Gastrocnemius medialis (tissue), 4 donors: ENCODE results near the gene SERPINB13. TPM values are rescaled to one million over a fixed set of nuclear protein-coding genes. Genes with fewer than 3 reads are reported as not detected.

Experiments used
- ATAC-seq, 2 donors: fragments of 150-250 bp; one replicate each; pipeline ENCODE4 v1.9.1; 2016
- DNase-seq, 2 donors: peaks; one replicate each; pipeline ENCODE4 v3.0.0-alpha.2; 2019
- H3K27ac ChIP-seq, 4 donors: fragments of 200-600 bp; sonication (generic); 1 replicate in 1 of 4; 2 replicates in 3 of 4; pipeline ENCODE4 v1.5.1; 2016 to 2018; ENCODE audit warnings: mild to moderate bottlenecking in 2 of 4, moderate library complexity in 1 of 4
- H3K27me3 ChIP-seq, 3 donors: fragments of 200-600 bp; sonication (generic) in 2 of 3; 1 replicate in 1 of 3; 2 replicates in 2 of 3; pipeline versions ENCODE4 v1.5.1 to v1.6.0; 2016 to 2019; ENCODE audit warnings: mild to moderate bottlenecking in 1 of 3, moderate library complexity in 1 of 3
- H3K36me3 ChIP-seq, 2 donors: fragments of 200-600 bp; sonication (generic) in 1 of 2; one replicate each; pipeline ENCODE4 v1.5.1; 2017 to 2018
- H3K4me1 ChIP-seq, 2 donors: fragments of 200-600 bp; sonication (generic) in 1 of 2; one replicate each; pipeline ENCODE4 v1.5.1; 2016 to 2017; ENCODE audit warnings: mild to moderate bottlenecking in 2 of 2
- H3K4me3 ChIP-seq, 4 donors: fragments of 200-600 bp; sonication (generic) in 3 of 4; 1 replicate in 1 of 4; 2 replicates in 3 of 4; pipeline ENCODE4 v1.5.1; 2016 to 2019; ENCODE audit warnings: mild to moderate bottlenecking in 2 of 4
- H3K9me3 ChIP-seq, 3 donors: fragments of 200-600 bp; sonication (generic) in 2 of 3; 1 replicate in 1 of 3; 2 replicates in 2 of 3; pipeline ENCODE4 v1.5.1; 2016 to 2019
- CTCF ChIP-seq, 5 experiments: fragments of 450-650 bp in 3 of 5; fragments of 200-600 bp in 2 of 5; sonication (generic) in 2 of 5; IDR thresholded peaks in 4 of 5; conservative IDR thresholded peaks in 1 of 5; 1 replicate in 4 of 5; 2 replicates in 1 of 5; pipeline ENCODE4 v1.5.1; 2016 to 2019; ENCODE audit warnings: antibody characterized with exemption in 5 of 5, mild to moderate bottlenecking in 3 of 5, moderate library complexity in 3 of 5
- POLR2A ChIP-seq, 2 donors: fragments of 450-650 bp; IDR thresholded peaks; one replicate each; pipeline ENCODE4 v1.6.1; 2017; ENCODE audit warnings: antibody characterized with exemption in 2 of 2, mild to moderate bottlenecking in 2 of 2, moderate library complexity in 2 of 2
- in situ Hi-C, 4 donors: fragments of 200-750 bp; cut with MboI; loops; one replicate each; pipeline versions ENCODE4 v1.15.0 to v1.8.0; 2017; ENCODE audit warnings: low sequenced_read_pairs in 4 of 4
- intact Hi-C: fragments of 100-400 bp; cut with DNase I; formaldehyde crosslinking; loops from one replicate; pipeline ENCODE4 v1.15.1; 2023; ENCODE audit warnings: low total_unique reads
- total RNA-seq, 4 donors: library from RNA; depleted of rRNA; stranded (reverse); fragments of >200 nt; gene quantifications; one replicate each; pipeline versions ENCODE4 v1.1.0 to v1.2.3, GENCODE V29; 2016

SERPINB13 gene
- total RNA-seq, 4 donors from 2014 or later, result not detected

- Histone ChIP-seq H3K27me3 (no peaks in the 10 kb centered on the region), H3K4me1 (no peaks in the 10 kb centered on the region), H3K9me3 (no peaks in the 10 kb centered on the region), H3K36me3 (no peaks in the 10 kb centered on the region), H3K4me3 (no peak overlapping the region), H3K27ac (no peak overlapping the region)
- in situ Hi-C loops (no loop called here), intact Hi-C loops (no loop called here)
- no peak for TF ChIP-seq CTCF (IDR thresholded peaks at IDR 0.05 in 4 of 5, conservative IDR thresholded peaks at IDR 0.05 in 1 of 5)
- TF ChIP-seq POLR2A (IDR thresholded peaks at IDR 0.05), result no peak
- no peak for ATAC-seq
- DNase-seq, result no peak
Measured at GRCh38 chr18:63617049-63617914, 30.1 kb downstream of the SERPINB13 start.

DNA sequence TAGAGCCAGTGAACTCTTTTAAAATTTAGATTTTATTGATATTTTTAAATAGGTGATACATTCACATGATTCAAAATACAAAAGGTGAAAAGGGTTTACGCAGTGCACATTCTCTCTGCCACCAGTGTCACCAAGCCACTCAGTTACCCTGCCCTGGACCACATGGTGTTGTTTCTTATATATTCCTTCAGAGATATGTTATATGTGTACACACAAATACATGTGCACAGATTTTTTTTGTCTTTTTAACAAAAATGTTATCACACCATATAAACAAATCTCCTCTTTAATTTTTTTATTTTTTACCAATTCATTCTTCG is 30.7 kb downstream of the SERPINB13 start:
- in situ Hi-C loops, result no loop called here
- Histone ChIP-seq H3K9me3 (no peaks in the 10 kb centered on the region), H3K27me3 (no peaks in the 10 kb centered on the region), H3K36me3 (no peaks in the 10 kb centered on the region), H3K4me3 (no peak overlapping the region), H3K27ac (no peak overlapping the region), H3K4me1 (no peaks in the 10 kb centered on the region)
- TF ChIP-seq CTCF (IDR thresholded peaks at IDR 0.05 in 4 of 5, conservative IDR thresholded peaks at IDR 0.05 in 1 of 5) (no peak), POLR2A (IDR thresholded peaks at IDR 0.05) (no peak)
- no peak for DNase-seq
- ATAC-seq, result no peak
- intact Hi-C loops, result no loop called here

- DNase-seq (no peak), ATAC-seq (no peak)
- in situ Hi-C loops, result no loop called here
- no peaks in the 10 kb centered on the region for H3K27me3 ChIP-seq
- no peak overlapping the region for H3K4me3 ChIP-seq
- no peak overlapping the region for H3K27ac ChIP-seq
- TF ChIP-seq POLR2A (IDR thresholded peaks at IDR 0.05), result no peak
- TF ChIP-seq CTCF (IDR thresholded peaks at IDR 0.05 in 4 of 5, conservative IDR thresholded peaks at IDR 0.05 in 1 of 5), result no peak
- H3K9me3 ChIP-seq, result no peaks in the 10 kb centered on the region
- H3K36me3 ChIP-seq, result no peaks in the 10 kb centered on the region
- H3K4me1 ChIP-seq, result no peaks in the 10 kb centered on the region
- intact Hi-C loops, result no loop called here
Measured at GRCh38 chr18:63619661-63620060, 32.5 kb downstream of the SERPINB13 start.

DNA sequence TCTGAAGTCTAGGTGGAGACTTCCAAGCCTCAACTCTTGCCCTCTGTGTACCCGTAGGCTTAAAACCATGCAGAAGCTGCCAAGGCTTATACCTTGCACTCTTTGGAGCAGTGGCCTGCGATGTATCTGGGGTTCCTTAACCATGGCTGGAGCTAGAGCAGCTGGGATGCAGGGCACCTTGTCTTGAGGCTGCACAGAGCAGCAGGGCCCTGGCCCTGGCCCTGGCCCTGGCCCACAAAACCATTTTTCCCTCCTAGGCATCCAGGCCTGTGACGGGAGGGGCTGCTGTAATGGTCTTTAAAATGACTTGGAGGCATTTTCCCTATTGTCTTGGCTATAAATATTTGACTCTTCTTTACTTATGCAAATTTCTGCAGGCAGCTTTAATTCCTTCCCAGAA is 37.7 kb downstream of the SERPINB13 start:
- intact Hi-C loops, result no loop called here
- no peaks in the 10 kb centered on the region for H3K27me3 ChIP-seq
- H3K9me3 ChIP-seq, result peaks cover 0 to 8% (median 0%) of the 10 kb centered on the region in 3 donors
- TF ChIP-seq CTCF (IDR thresholded peaks at IDR 0.05 in 4 of 5, conservative IDR thresholded peaks at IDR 0.05 in 1 of 5), result no peak
- no peak overlapping the region for H3K27ac ChIP-seq
- ATAC-seq (no peak), DNase-seq (no peak)
- H3K36me3 ChIP-seq, result no peaks in the 10 kb centered on the region
- no peak overlapping the region for H3K4me3 ChIP-seq
- no peaks in the 10 kb centered on the region for H3K4me1 ChIP-seq
- in situ Hi-C loops, result no loop called here

DNA sequence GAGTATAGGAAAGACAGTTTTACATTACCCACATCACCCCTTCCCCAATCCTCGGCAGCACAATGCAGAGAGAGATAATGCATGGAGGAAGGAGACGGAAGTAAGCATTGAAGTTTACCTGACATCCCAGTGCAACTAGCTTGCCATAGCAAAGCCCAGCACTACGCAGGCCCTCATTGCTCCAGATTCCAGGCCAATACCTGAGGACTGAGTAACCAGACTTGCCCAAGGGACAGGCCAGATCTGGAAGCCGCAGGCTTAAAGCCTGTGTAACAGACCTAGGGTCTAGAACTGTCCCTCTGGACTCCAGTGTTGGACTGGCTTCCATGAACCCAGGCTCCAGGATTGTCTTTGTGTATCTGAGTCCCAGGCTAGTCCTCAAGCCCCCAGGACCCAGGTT is 39.3 kb downstream of the SERPINB13 start:
- Histone ChIP-seq H3K36me3 (no peaks in the 10 kb centered on the region), H3K27me3 (no peaks in the 10 kb centered on the region), H3K27ac (no peak overlapping the region), H3K4me1 (no peaks in the 10 kb centered on the region), H3K9me3 (peaks cover 0 to 8% (median 0%) of the 10 kb centered on the region in 3 donors), H3K4me3 (no peak overlapping the region)
- no peak for ATAC-seq
- intact Hi-C loops, result no loop called here
- in situ Hi-C loops, result no loop called here
- no peak for TF ChIP-seq CTCF (IDR thresholded peaks at IDR 0.05 in 4 of 5, conservative IDR thresholded peaks at IDR 0.05 in 1 of 5)
- TF ChIP-seq POLR2A (IDR thresholded peaks at IDR 0.05), result no peak
- DNase-seq, result no peak
